HepG2 (cell line): ENCODE measurements around the gene UTF1. TPM values are rescaled to one million over a fixed set of nuclear protein-coding genes. Genes with fewer than 3 reads are reported as not detected.

Experiments used
- ATAC-seq: fragments of 200-7000 bp; cut with Tn5 transposase; 3 replicates; pipeline ENCODE4 v1.9.1; 2020; ENCODE audit warnings: mild to moderate bottlenecking, moderate library complexity
- BruUV-seq: library from RNA; stranded (reverse); fragments of 400-500 nt; replicated peaks from 2 replicates; lab custom pipeline; 2021; lab: Mats Ljungman, UMichigan
- CTCF ChIA-PET: fragments of 300-600 bp; formaldehyde crosslinking; extraction: SDS; loops from one replicate; lab custom pipeline; 2021; ENCODE audit warnings: low total read pairs, inconsistent platforms, low intra/inter-chr PET ratio; lab: Yijun Ruan, JAX
- POLR2A ChIA-PET: fragments of 350-600 bp; sonication (Branson Sonifier 250); formaldehyde crosslinking; loops from one replicate; lab custom pipeline; 2020; ENCODE audit warnings: antibody characterized with exemption, inconsistent platforms; lab: Yijun Ruan, JAX
- DNase-seq: peaks from one replicate; pipeline ENCODE4 v3.0.0-alpha.2; 2015; ENCODE audit warnings: low spot score
- FAIRE-seq: peaks from 3 replicates; lab custom pipeline; 2011; peaks lifted over from hg19 to GRCh38; lab: Jason Lieb, UNC
- H2AFZ ChIP-seq: one replicate; pipeline ENCODE4 v1.6.1; 2011; ENCODE audit warnings: low read length, inconsistent platforms
- H3K27ac ChIP-seq: fragments of 300-600 bp; 3 replicates; pipeline ENCODE4 v1.8.0; 2011; ENCODE audit warnings: mixed run types, mild to moderate bottlenecking, mixed read lengths, low read length, inconsistent platforms; ENCODE audit not compliant: insufficient read depth; ENCODE audit errors: extremely low read length
- H3K27me3 ChIP-seq, 2 experiments: fragments of 200-600 bp in 1 of 2; 2 replicates in 1 of 2; 3 replicates in 1 of 2; pipeline versions ENCODE4 v1.6.0 to v1.8.0; 2011; ENCODE audit warnings: low read length in 2 of 2, mild to moderate bottlenecking in 2 of 2, moderate library complexity in 2 of 2, inconsistent platforms in 1 of 2; ENCODE audit not compliant: insufficient read depth in 2 of 2, control insufficient read depth in 1 of 2
- H3K36me3 ChIP-seq, 2 experiments: fragments of 200-600 bp in 1 of 2; replicated peaks in 1 of 2; 2 replicates in 1 of 2; 3 replicates in 1 of 2; pipeline versions ENCODE4 v1.5.1 to v1.8.0; 2011; ENCODE audit warnings: low read length in 2 of 2, inconsistent platforms in 1 of 2; ENCODE audit not compliant: insufficient read depth in 2 of 2, control insufficient read depth in 1 of 2
- H3K4me1 ChIP-seq: 2 replicates; pipeline ENCODE4 v1.5.1; 2012; ENCODE audit warnings: low read length, inconsistent platforms; ENCODE audit not compliant: insufficient read depth
- H3K4me2 ChIP-seq: 2 replicates; pipeline ENCODE4 v1.6.0; 2011; ENCODE audit warnings: low read depth, low read length, inconsistent platforms
- H3K4me3 ChIP-seq, 3 experiments: fragments of 200-600 bp in 1 of 3; sonication (generic), shearing (Covaris generic) in 1 of 3; replicated peaks in 1 of 3; 2 replicates each; pipeline ENCODE4 v1.5.1; 2011 to 2016; ENCODE audit warnings: low read length in 3 of 3, inconsistent platforms in 2 of 3, low read depth in 2 of 3, mild to moderate bottlenecking in 2 of 3, control low read depth in 1 of 3, mixed read lengths in 1 of 3; ENCODE audit not compliant: insufficient read depth in 1 of 3
- H3K79me2 ChIP-seq: one replicate; pipeline ENCODE4 v1.6.1; 2011; ENCODE audit warnings: low read length, inconsistent platforms; ENCODE audit not compliant: insufficient read depth
- H3K9ac ChIP-seq: 2 replicates; pipeline ENCODE4 v1.6.0; 2011; ENCODE audit warnings: mild to moderate bottlenecking, low read depth, low read length, inconsistent platforms; ENCODE audit not compliant: insufficient read depth
- H3K9me3 ChIP-seq: 2 replicates; pipeline ENCODE4 v1.5.1; 2012; ENCODE audit warnings: mild to moderate bottlenecking, low read length
- H4K20me1 ChIP-seq: 2 replicates; pipeline ENCODE4 v1.6.0; 2011; ENCODE audit warnings: inconsistent platforms, mild to moderate bottlenecking, low read length, moderate library complexity; ENCODE audit not compliant: insufficient read depth
- IKZF5 ChIP-seq: IDR thresholded peaks from 2 replicates; pipeline ENCODE4 v1.6.1; 2018; ENCODE audit warnings: missing genetic modification reagents, mild to moderate bottlenecking, missing compliant biosample characterization
- KDM5A ChIP-seq: fragments of 200-600 bp; sonication (generic); IDR thresholded peaks from 2 replicates; pipeline ENCODE4 v1.7.0; 2018; ENCODE audit warnings: antibody characterized with exemption, mild to moderate bottlenecking, low read length, borderline replicate concordance
- PATZ1 ChIP-seq: sonication (generic); formaldehyde crosslinking; IDR thresholded peaks from 2 replicates; pipeline ENCODE4 v1.4.0; 2020; ENCODE audit warnings: missing genetic modification reagents
- PBX2 ChIP-seq: IDR thresholded peaks from 2 replicates; pipeline ENCODE4 v1.6.1; 2016; ENCODE audit warnings: control low read depth
- RXRB ChIP-seq: IDR thresholded peaks from 2 replicates; pipeline ENCODE4 v1.6.1; 2016; ENCODE audit warnings: borderline replicate concordance, missing genetic modification reagents, missing compliant biosample characterization
- SMC3 ChIP-seq: IDR thresholded peaks from 2 replicates; pipeline ENCODE4 v1.6.1; 2011; ENCODE audit warnings: low read length, improper control_type of control experiment
- TBX2 ChIP-seq: sonication (generic); formaldehyde crosslinking; IDR thresholded peaks from 2 replicates; pipeline ENCODE4 v1.5.0; 2020; ENCODE audit warnings: missing genetic modification reagents, mild to moderate bottlenecking, borderline replicate concordance
- U2AF1 ChIP-seq: fragments of 200-400 bp; formaldehyde crosslinking; optimal IDR thresholded peaks from 2 replicates; pipeline ENCODE3; 2017; ENCODE audit warnings: mild to moderate bottlenecking, low read depth, low read length
- ZGPAT ChIP-seq: IDR thresholded peaks from 2 replicates; pipeline ENCODE4 v1.6.1; 2016; ENCODE audit warnings: mild to moderate bottlenecking
- ZNF552 ChIP-seq: sonication (generic); formaldehyde crosslinking; IDR thresholded peaks from 2 replicates; pipeline ENCODE4 v1.9.0; 2022; ENCODE audit warnings: missing genetic modification reagents, mild to moderate bottlenecking, borderline replicate concordance
- ZNF710 ChIP-seq: sonication (generic); formaldehyde crosslinking; IDR thresholded peaks from 2 replicates; pipeline ENCODE4 v1.5.0; 2020; ENCODE audit warnings: mild to moderate bottlenecking, missing genetic modification reagents, borderline replicate concordance
- ZXDC ChIP-seq: sonication (generic); formaldehyde crosslinking; IDR thresholded peaks from 2 replicates; pipeline ENCODE4 v1.5.0; 2020; ENCODE audit warnings: mild to moderate bottlenecking, missing genetic modification reagents
- WGBS: methylation state at CpG from one replicate; pipeline ENCODE4 v1.1.6; 2017; ENCODE audit warnings: low lambda C conversion rate; 5-methylcytosine and 5-hydroxymethylcytosine counted together
- in situ Hi-C: cut with HindIII; loops from 2 replicates; pipeline ENCODE4 v1.10.0; 2017; ENCODE audit warnings: low pct_unique_long_range_greater_than_20kb; ENCODE audit not compliant: extremely low pct_ligation_motif_present
- intact Hi-C: fragments of 100-400 bp; cut with micrococcal nuclease; formaldehyde crosslinking; loops from one replicate; pipeline ENCODE4 v1.10.0; 2022; ENCODE audit not compliant: unreplicated experiment
- polyA plus RNA-seq, 8 experiments: library from polyadenylated mRNA; depleted of rRNA in 3 of 8; stranded (reverse) in 7 of 8; unstranded in 1 of 8; fragments of >200 nt; fragmentation: Illumina TruSeq in 4 of 8; extraction: Trizol in 4 of 8; gene quantifications; 2 replicates each; pipeline versions ENCODE4 v1.2.1 to v1.2.3, GENCODE V29; 2011 to 2016; ENCODE audit warnings: low read depth in 4 of 8, missing spikeins in 1 of 8, mixed read lengths in 1 of 8; ENCODE audit not compliant: insufficient read depth in 1 of 8
- total RNA-seq, 5 experiments: library from RNA; depleted of rRNA; stranded (reverse); fragments of >200 nt; fragmentation: Illumina TruSeq; extraction: Trizol; gene quantifications; 2 replicates each; pipeline ENCODE4 v1.2.3, GENCODE V29; 2016; ENCODE audit warnings: low read depth in 1 of 5

UTF1 gene
- total and polyA plus RNA-seq, 2 of the 13 experiments (the other 11 are each of a cell fraction or from before 2014, with no cell fraction given) = not detected

GRCh38 chr10:133229265-133230043 lies 563 bp upstream of the UTF1 start:
- no peak for ATAC-seq
- CTCF ChIA-PET = no interaction called here
- TF ChIP-seq RXRB (CRISPR knock-in tag) (no peak), U2AF1 (no peak), SMC3 (no peak), ZGPAT (CRISPR knock-in tag) (no peak), ZNF710 (CRISPR knock-in tag) (no peak), PATZ1 (CRISPR knock-in tag) (no peak), ZXDC (CRISPR knock-in tag) (no peak), TBX2 (no peak), PBX2 (CRISPR knock-in tag) (no peak), KDM5A (no peak), ZNF552 (CRISPR knock-in tag) (no peak), IKZF5 (CRISPR knock-in tag) (no peak)

More at GRCh38 chr10:133229265-133230043, 563 bp upstream of the UTF1 start:
- POLR2A ChIA-PET = no interaction called here
- Histone ChIP-seq H3K27ac (no peak overlapping the region), H2AFZ (no peak overlapping the region), H3K9ac (no peak overlapping the region), H3K36me3 (no peaks in the 10 kb centered on the region), H3K4me3 (no peak overlapping the region), H3K4me1 (no peaks in the 10 kb centered on the region), H3K4me2 (no peak overlapping the region), H4K20me1 (no peaks in the 10 kb centered on the region), H3K27me3 (peaks cover 11 to 61% of the 10 kb centered on the region in 2 experiments), H3K9me3 (no peaks in the 10 kb centered on the region), H3K79me2 (no peaks in the 10 kb centered on the region)
- no peak for FAIRE-seq
- DNase-seq = no peak
- 34% methylated on average over 16 of the region's 58 CpGs for WGBS
- in situ Hi-C loops = no loop called here
- no TSS peak for BruUV-seq
- intact Hi-C loops = no loop called here
